Measurements from ENCODE around the gene PPP5C. TPM values are rescaled to one million over a fixed set of nuclear protein-coding genes. Genes with fewer than 3 reads are reported as not detected.

The PPP5C gene
- total and polyA plus RNA-seq, 7 donors = 27.6 to 62.3 (median 43.9) TPM

DNA sequence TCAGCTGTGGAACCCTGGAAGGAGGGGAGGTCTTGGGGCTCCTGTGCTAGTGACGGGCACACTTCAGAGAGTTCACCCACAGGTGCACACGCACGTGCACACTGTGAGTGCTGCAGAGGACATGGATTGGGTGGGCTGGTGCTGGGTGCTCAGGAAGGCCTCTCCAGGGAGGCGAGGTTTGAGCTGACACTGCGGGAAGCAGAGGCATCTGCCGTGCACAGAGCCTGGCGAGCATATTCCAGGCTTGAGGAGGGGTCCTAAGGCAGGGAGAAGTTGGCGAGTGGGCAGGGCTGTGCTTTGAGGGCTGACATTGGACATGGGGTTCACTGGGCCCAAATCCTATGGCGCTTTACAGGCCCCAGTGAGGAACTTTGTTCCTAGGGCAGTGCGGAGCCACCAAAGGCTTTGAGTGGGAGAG is 40.8 kb downstream of the PPP5C start:
- 96% methylated on average over 10 of the region's 10 CpGs for WGBS, 2 donors
- TF ChIP-seq CTCF (IDR thresholded peaks at IDR 0.05) (no peak), POLR2AphosphoS5 (IDR thresholded peaks at IDR 0.05) (no peak), POLR2A (IDR thresholded peaks at IDR 0.05) (no peak), EP300 (IDR thresholded peaks at IDR 0.05) (no peak)
- Histone ChIP-seq H3K27me3 (no peaks in the 10 kb centered on the region), H3K36me3 (peaks cover 45 to 81% (median 73%) of the 10 kb centered on the region in 4 donors), H3K27ac (no peak overlapping the region), H3K4me3 (no peak overlapping the region), H3K4me1 (peaks cover 0 to 6% (median 0%) of the 10 kb centered on the region in 4 donors), H3K9me3 (no peaks in the 10 kb centered on the region)
- peak; percentile 50 for DNase-seq
- intact Hi-C loops (cut with DNase I) = no loop called here

- WGBS, 2 donors = 93 to 94% methylated on average over 25 of the region's 25 CpGs
- Histone ChIP-seq H3K27ac (no peak overlapping the region), H3K4me1 (peaks cover 0 to 6% (median 0%) of the 10 kb centered on the region in 4 donors), H3K4me3 (no peak overlapping the region), H3K36me3 (peaks cover 45 to 75% (median 67%) of the 10 kb centered on the region in 4 donors), H3K9me3 (no peaks in the 10 kb centered on the region), H3K27me3 (no peaks in the 10 kb centered on the region)
- intact Hi-C loops (cut with DNase I) = no loop called here
- peak; percentile 56 for DNase-seq
- TF ChIP-seq POLR2AphosphoS5 (IDR thresholded peaks at IDR 0.05) = no peak
- no peak for TF ChIP-seq CTCF (IDR thresholded peaks at IDR 0.05)
- TF ChIP-seq EP300 (IDR thresholded peaks at IDR 0.05) = no peak
Measured at GRCh38 chr19:46388311-46389095, 41.6 kb downstream of the PPP5C start.

DNA sequence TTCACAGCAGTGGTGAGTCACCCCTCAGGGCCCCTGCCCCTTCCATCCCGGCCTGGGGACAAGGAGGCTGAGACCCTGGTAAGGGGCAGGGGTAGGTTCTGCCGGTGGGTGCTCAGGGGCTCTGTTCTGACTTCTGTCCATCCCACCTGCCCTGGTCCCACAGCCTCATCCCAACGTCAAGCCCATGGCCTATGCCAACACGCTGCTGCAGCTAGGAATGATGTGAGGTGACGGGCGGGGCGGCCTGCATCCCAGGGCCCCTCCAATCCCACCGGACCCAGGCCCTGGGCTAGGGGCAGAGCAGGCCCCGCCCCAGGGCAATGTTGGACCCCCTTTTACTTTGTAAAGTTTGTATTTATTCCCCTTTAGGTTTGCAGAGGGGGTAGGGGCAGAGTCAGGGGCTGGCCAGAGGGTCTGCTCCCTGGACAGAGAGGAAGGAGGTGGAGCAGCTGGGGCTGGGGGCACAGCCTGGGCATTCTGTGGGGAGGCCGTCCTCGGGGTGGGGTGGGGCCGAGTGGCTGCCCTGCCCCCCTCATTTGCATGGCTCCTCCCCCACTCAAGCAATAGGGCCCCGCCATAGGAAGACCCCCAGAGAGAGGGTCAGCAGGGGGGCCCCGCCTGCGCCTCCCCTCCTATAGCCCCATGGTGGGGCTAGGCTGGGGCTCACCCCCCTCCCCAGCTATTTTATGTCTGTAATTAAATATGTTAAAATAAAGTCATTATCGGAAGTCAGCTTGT is 43.4 kb downstream of the PPP5C start:
- intact Hi-C loops (cut with DNase I) = loop anchor here (5.0 kb wide), 1 partner anchor 108 kb away; no protein-coding TSS in a partner anchor
- Histone ChIP-seq H3K4me3 (no peak overlapping the region), H3K4me1 (peaks cover 0 to 6% (median 0%) of the 10 kb centered on the region in 4 donors), H3K27me3 (no peaks in the 10 kb centered on the region), H3K27ac (peak overlapping the region in 1 of 4 donors; percentile 17), H3K36me3 (peaks cover 39 to 58% (median 51%) of the 10 kb centered on the region in 4 donors), H3K9me3 (no peaks in the 10 kb centered on the region)
- 93 to 94% methylated on average over 16 of the region's 16 CpGs for WGBS, 2 donors
- TF ChIP-seq CTCF (IDR thresholded peaks at IDR 0.05) (no peak), POLR2A (IDR thresholded peaks at IDR 0.05) (no peak), EP300 (IDR thresholded peaks at IDR 0.05) (no peak), POLR2AphosphoS5 (IDR thresholded peaks at IDR 0.05) (no peak)
- peak; percentile 59 for DNase-seq

DNA sequence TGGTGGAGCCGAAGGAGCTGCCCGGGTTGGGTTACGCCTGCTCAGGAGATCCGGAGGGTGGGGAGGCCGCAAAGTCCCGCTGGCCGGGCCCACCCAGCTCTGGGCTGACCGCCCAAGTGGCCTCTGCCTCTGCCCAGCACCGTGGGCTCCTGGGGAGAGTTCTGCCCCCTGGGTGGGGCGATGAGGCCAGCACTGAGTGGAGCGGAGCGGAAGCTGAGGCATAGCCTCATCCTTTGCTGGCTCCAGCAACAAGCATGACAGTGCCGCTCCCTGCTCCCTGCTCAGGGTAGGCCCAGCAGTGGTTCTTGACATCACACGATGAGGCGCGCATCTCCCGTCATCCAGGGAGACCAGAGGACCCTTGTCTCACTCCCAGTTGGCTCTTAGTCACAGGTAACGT is 44.0 kb downstream of the PPP5C start:
- 91 to 95% methylated on average over 18 of the region's 18 CpGs for WGBS, 2 donors
- intact Hi-C loops (cut with DNase I) = loop anchor here (5.0 kb wide), 1 partner anchor 109 kb away; no protein-coding TSS in a partner anchor
- peaks cover 39 to 55% (median 50%) of the 10 kb centered on the region in 4 donors for H3K36me3 ChIP-seq
- no peaks in the 10 kb centered on the region for H3K9me3 ChIP-seq
- peaks cover 0 to 6% (median 0%) of the 10 kb centered on the region in 4 donors for H3K4me1 ChIP-seq
- no peaks in the 10 kb centered on the region for H3K27me3 ChIP-seq
- peak; percentile 62 for DNase-seq
- H3K4me3 ChIP-seq = no peak overlapping the region
- H3K27ac ChIP-seq = peak overlapping the region in 1 of 4 donors; percentile 20
- no peak for TF ChIP-seq EP300 (IDR thresholded peaks at IDR 0.05)
- no peak for TF ChIP-seq POLR2A (IDR thresholded peaks at IDR 0.05)
- no peak for TF ChIP-seq POLR2AphosphoS5 (IDR thresholded peaks at IDR 0.05)
- no peak for TF ChIP-seq CTCF (IDR thresholded peaks at IDR 0.05)
